CD4-positive, alpha-beta T cell (primary cell): ENCODE results near the gene KRTAP27-1. TPM values are rescaled to one million over a fixed set of nuclear protein-coding genes. Genes with fewer than 3 reads are reported as not detected.

ENCODE experiments used
- ATAC-seq: fragments of 200-7000 bp; cut with Tn5 transposase; one replicate; pipeline ENCODE4 v1.10.0; 2022; ENCODE audit warnings: mild to moderate bottlenecking; ENCODE audit not compliant: poor library complexity
- CTCF ChIA-PET: fragments of 350-600 bp; sonication (Branson Sonifier 250); formaldehyde crosslinking; loops from one replicate; lab custom pipeline; 2021; ENCODE audit warnings: antibody characterized with exemption, inconsistent platforms; lab: Charles Lee
- POLR2A ChIA-PET: fragments of 350-600 bp; sonication (Branson Sonifier 250); formaldehyde crosslinking; loops from one replicate; lab custom pipeline; 2021; ENCODE audit warnings: antibody characterized with exemption, inconsistent platforms; lab: Charles Lee
- DNase-seq, 14 experiments: peaks; one replicate each; pipeline ENCODE4 v3.0.0-alpha.2; 2013 to 2020; ENCODE audit warnings: mixed read lengths in 2 of 14
- H3K27ac ChIP-seq, 2 donors: one replicate each; pipeline versions ENCODE4 v1.5.1 to v1.7.0; 2013; ENCODE audit warnings: low read length in 2 of 2, low read depth in 1 of 2, mild to moderate bottlenecking in 1 of 2
- H3K27me3 ChIP-seq, 2 experiments: 1 replicate in 1 of 2; 2 replicates in 1 of 2; pipeline versions ENCODE4 v1.6.1 to v1.7.0; 2013; ENCODE audit warnings: low read length in 2 of 2, control low read depth in 1 of 2, mild to moderate bottlenecking in 1 of 2, moderate library complexity in 1 of 2; ENCODE audit not compliant: insufficient read depth in 2 of 2, control insufficient read depth in 1 of 2
- H3K36me3 ChIP-seq: one replicate; pipeline ENCODE4 v1.6.1; 2013; ENCODE audit warnings: low read length, control low read depth; ENCODE audit not compliant: insufficient read depth
- H3K4me1 ChIP-seq: one replicate; pipeline ENCODE4 v1.6.1; 2013; ENCODE audit warnings: low read length, control low read depth; ENCODE audit not compliant: insufficient read depth
- H3K4me3 ChIP-seq: one replicate; pipeline ENCODE4 v1.5.1; 2013; ENCODE audit warnings: mild to moderate bottlenecking, low read length, moderate library complexity
- H3K9me3 ChIP-seq, 2 experiments: 1 replicate in 1 of 2; 2 replicates in 1 of 2; pipeline versions ENCODE4 v1.6.1 to v1.7.0; 2013; ENCODE audit warnings: low read length in 2 of 2, mild to moderate bottlenecking in 2 of 2, control low read depth in 1 of 2, moderate library complexity in 1 of 2; ENCODE audit not compliant: control insufficient read depth in 1 of 2, insufficient read depth in 1 of 2
- H3K27ac Mint-ChIP-seq: one replicate; pipeline ENCODE4 v1.8.0; 2020; ENCODE audit warnings: mixed read lengths
- H3K27me3 Mint-ChIP-seq: one replicate; pipeline ENCODE4 v1.8.0; 2021; ENCODE audit warnings: mixed read lengths
- H3K36me3 Mint-ChIP-seq: one replicate; pipeline ENCODE4 v1.8.0; 2021; ENCODE audit warnings: low read depth, mixed read lengths
- H3K4me1 Mint-ChIP-seq: one replicate; pipeline ENCODE4 v1.8.0; 2021; ENCODE audit warnings: low read depth, mixed read lengths
- H3K4me3 Mint-ChIP-seq: one replicate; pipeline ENCODE4 v1.8.0; 2020; ENCODE audit warnings: mild to moderate bottlenecking, mixed read lengths
- H3K9me3 Mint-ChIP-seq: one replicate; pipeline ENCODE4 v1.8.0; 2020; ENCODE audit warnings: mixed read lengths
- CTCF ChIP-seq: fragments of 200-600 bp; IDR thresholded peaks from one replicate; pipeline ENCODE4 v1.8.0; 2022; ENCODE audit warnings: antibody characterized with exemption, mild to moderate bottlenecking
- intact Hi-C, 2 experiments: fragments of 100-400 bp; cut with DNase I in 1 of 2; cut with micrococcal nuclease in 1 of 2; formaldehyde crosslinking; loops; one replicate each; pipeline versions ENCODE4 v1.15.1 to v1.9.0; 2023 to 2025; cut with DNase I, micrococcal nuclease
- polyA plus RNA-seq, 2 donors: library from polyadenylated mRNA; unstranded; fragments of 120-200 nt; gene quantifications; one replicate each; pipeline ENCODE4 v1.2.1, GENCODE V29; 2013
- total RNA-seq, 174 experiments: library from RNA in 2 of 174; stranded (reverse) in 2 of 174; gene quantifications; one replicate each; pipeline ENCODE4 v1.2.3 and lab custom pipeline; 2021 to 2026

The KRTAP27-1 gene
- total RNA-seq (not detected), total RNA-seq (lab: John Stamatoyannopoulos, UW) (0 reads per million in 172 experiments)
- not detected for polyA plus RNA-seq (2013, experiment 1 of 2)
- not detected for polyA plus RNA-seq (2013, experiment 2 of 2)

GRCh38 chr21:30337276-30337744 is at the start of gene KRTAP27-1:
KRTAP27-1 (minus strand) TSS chr21:30337694; CDS start chr21:30337668, 26 bp downstream.
- no peak within 1 kb of the TSS for H3K4me3 ChIP-seq
- H3K27ac ChIP-seq: no peak within 1 kb of the TSS
- Mint-ChIP-seq H3K4me1 (no peaks in the 10 kb centered on the region), H3K4me3 (no peak within 1 kb of the TSS), H3K27me3 (peaks cover 5% of the 10 kb centered on the region), H3K27ac (no peak within 1 kb of the TSS), H3K36me3 (no peaks in the 10 kb centered on the region), H3K9me3 (no peaks in the 10 kb centered on the region)
- no peaks in the 10 kb centered on the region for H3K36me3 ChIP-seq
- no peaks in the 10 kb centered on the region for H3K9me3 ChIP-seq
- intact Hi-C loops: no loop called here
- POLR2A ChIA-PET: no interaction called here
- CTCF ChIA-PET: no interaction called here
- no peaks in the 10 kb centered on the region for H3K4me1 ChIP-seq
- H3K27me3 ChIP-seq: no peaks in the 10 kb centered on the region
- TF ChIP-seq CTCF: no peak
- DNase-seq (no peak), ATAC-seq (no peak)

GRCh38 chr21:30382201-30382600 is 44.7 kb upstream of the KRTAP27-1 start:
- TF ChIP-seq CTCF: no peak

GRCh38 chr21:30372139-30372770 is 34.8 kb upstream of the KRTAP27-1 start, which contains the start of gene KRTAP13-2:
KRTAP13-2 (minus strand) TSS chr21:30372271; CDS start chr21:30372213, 58 bp downstream.
- CTCF ChIA-PET: interaction anchor here (1.1 kb wide), 1 partner anchor 20 kb away, joined by 3 read pairs; no protein-coding TSS in a partner anchor
- TF ChIP-seq CTCF: no peak

More at GRCh38 chr21:30382201-30382600, 44.7 kb upstream of the KRTAP27-1 start:
- Mint-ChIP-seq H3K4me1 (no peaks in the 10 kb centered on the region), H3K9me3 (no peaks in the 10 kb centered on the region), H3K4me3 (no peak overlapping the region), H3K36me3 (no peaks in the 10 kb centered on the region), H3K27ac (no peak overlapping the region), H3K27me3 (peaks cover 16% of the 10 kb centered on the region)
- ChIA-PET POLR2A (no interaction called here), CTCF (no interaction called here)
- Histone ChIP-seq H3K4me3 (no peak overlapping the region), H3K27me3 (no peaks in the 10 kb centered on the region), H3K9me3 (no peaks in the 10 kb centered on the region), H3K36me3 (no peaks in the 10 kb centered on the region), H3K4me1 (no peaks in the 10 kb centered on the region), H3K27ac (no peak overlapping the region)
- no peak for ATAC-seq
- no peak for DNase-seq
- intact Hi-C loops: no loop called here

More at GRCh38 chr21:30372139-30372770, 34.8 kb upstream of the KRTAP27-1 start, which contains the start of gene KRTAP13-2:
- DNase-seq: no peak
- Mint-ChIP-seq H3K27me3 (peaks cover 4% of the 10 kb centered on the region), H3K9me3 (no peaks in the 10 kb centered on the region), H3K4me3 (no peak within 1 kb of the TSS), H3K4me1 (no peaks in the 10 kb centered on the region), H3K27ac (no peak within 1 kb of the TSS), H3K36me3 (no peaks in the 10 kb centered on the region)
- ATAC-seq: no peak
- no peaks in the 10 kb centered on the region for H3K27me3 ChIP-seq
- H3K4me3 ChIP-seq: no peak within 1 kb of the TSS
- no peak within 1 kb of the TSS for H3K27ac ChIP-seq
- peaks cover 0 to 4% of the 10 kb centered on the region in 2 experiments for H3K9me3 ChIP-seq
- H3K4me1 ChIP-seq: no peaks in the 10 kb centered on the region
- intact Hi-C loops: no loop called here
- H3K36me3 ChIP-seq: no peaks in the 10 kb centered on the region
- POLR2A ChIA-PET: no interaction called here
